ENCODE results near the gene MIPEP.

Gene MIPEP

GRCh38 chr13:23859904-23860303, 29.3 kb downstream of the MIPEP start:
- Histone ChIP-seq H3K27me3 (ENCODE audit: low read depth, low read length) (no peaks in the 10 kb centered on the region), H3K9me3 (ENCODE audit: insufficient read depth, low read length) (no peaks in the 10 kb centered on the region), H3K4me2 (ENCODE audit: low read length) (no peak overlapping the region), H2AFZ (ENCODE audit: low read depth, low read length) (no peak overlapping the region), H3K36me3 (replicated peaks; ENCODE audit: low read depth, low read length) (peaks cover 3% of the 10 kb centered on the region), H3K9ac (ENCODE audit: low read length) (no peak overlapping the region), H3K79me2 (ENCODE audit: low read length) (no peaks in the 10 kb centered on the region), H3K4me1 (ENCODE audit: low read length) (0 out of 2 replicates have a peak, but pooled peaks cover 5% of the 10 kb centered on the region), H4K20me1 (ENCODE audit: insufficient read depth, low read length) (no peaks in the 10 kb centered on the region), H3K4me3 (ENCODE audit: low read length) (no peak overlapping the region), H3K27ac (ENCODE audit: low read length) (no peak overlapping the region)
- TF ChIP-seq CTCF (IDR thresholded peaks at IDR 0.05; ENCODE audit: low read depth, low read length) (no peak), EZH2phosphoT487 (IDR thresholded peaks at IDR 0.05; ENCODE audit: low read depth) (no peak)

- no peak overlapping the region for H3K4me2 ChIP-seq (ENCODE audit: low read length)
- H3K36me3 ChIP-seq (replicated peaks; ENCODE audit: low read depth, low read length) = peaks cover 3% of the 10 kb centered on the region
- no peak overlapping the region for H3K4me3 ChIP-seq (ENCODE audit: low read length)
- H3K4me1 ChIP-seq (ENCODE audit: low read length) = 0 out of 2 replicates have a peak, but pooled peaks cover 5% of the 10 kb centered on the region
- TF ChIP-seq EZH2phosphoT487 (IDR thresholded peaks at IDR 0.05; ENCODE audit: low read depth) (no peak), CTCF (IDR thresholded peaks at IDR 0.05; ENCODE audit: low read depth, low read length) (no peak)
- no peaks in the 10 kb centered on the region for H3K27me3 ChIP-seq (ENCODE audit: low read depth, low read length)
- H4K20me1 ChIP-seq (ENCODE audit: insufficient read depth, low read length) = no peaks in the 10 kb centered on the region
- H2AFZ ChIP-seq (ENCODE audit: low read depth, low read length) = no peak overlapping the region
- no peak overlapping the region for H3K27ac ChIP-seq (ENCODE audit: low read length)
- H3K9me3 ChIP-seq (ENCODE audit: insufficient read depth, low read length) = no peaks in the 10 kb centered on the region
- H3K79me2 ChIP-seq (ENCODE audit: low read length) = no peaks in the 10 kb centered on the region
- H3K9ac ChIP-seq (ENCODE audit: low read length) = no peak overlapping the region
Measured at GRCh38 chr13:23859455-23859854, 29.7 kb downstream of the MIPEP start.

- Histone ChIP-seq H3K27ac (ENCODE audit: low read length) (no peak overlapping the region), H3K4me1 (ENCODE audit: low read length) (0 out of 2 replicates have a peak, but pooled peaks cover 5% of the 10 kb centered on the region), H3K4me2 (ENCODE audit: low read length) (no peak overlapping the region), H4K20me1 (ENCODE audit: insufficient read depth, low read length) (no peaks in the 10 kb centered on the region), H2AFZ (ENCODE audit: low read depth, low read length) (no peak overlapping the region), H3K27me3 (ENCODE audit: low read depth, low read length) (no peaks in the 10 kb centered on the region), H3K36me3 (replicated peaks; ENCODE audit: low read depth, low read length) (peaks cover 3% of the 10 kb centered on the region), H3K4me3 (ENCODE audit: low read length) (no peak overlapping the region), H3K9me3 (ENCODE audit: insufficient read depth, low read length) (no peaks in the 10 kb centered on the region), H3K79me2 (ENCODE audit: low read length) (no peaks in the 10 kb centered on the region), H3K9ac (ENCODE audit: low read length) (no peak overlapping the region)
- no peak for TF ChIP-seq CTCF (IDR thresholded peaks at IDR 0.05; ENCODE audit: low read depth, low read length)
- TF ChIP-seq EZH2phosphoT487 (IDR thresholded peaks at IDR 0.05; ENCODE audit: low read depth) = no peak
Measured at GRCh38 chr13:23858546-23858945, 30.7 kb downstream of the MIPEP start.

GRCh38 chr13:23856008-23856750, 33.0 kb downstream of the MIPEP start:
- no peak overlapping the region for H2AFZ ChIP-seq (ENCODE audit: low read depth, low read length)
- H3K4me1 ChIP-seq (ENCODE audit: low read length) = 0 out of 2 replicates have a peak, but pooled peaks cover 5% of the 10 kb centered on the region
- no peaks in the 10 kb centered on the region for H4K20me1 ChIP-seq (ENCODE audit: insufficient read depth, low read length)
- no peak overlapping the region for H3K27ac ChIP-seq (ENCODE audit: low read length)
- H3K36me3 ChIP-seq (replicated peaks; ENCODE audit: low read depth, low read length) = peaks cover 3% of the 10 kb centered on the region
- TF ChIP-seq EZH2phosphoT487 (IDR thresholded peaks at IDR 0.05; ENCODE audit: low read depth) (no peak), CTCF (IDR thresholded peaks at IDR 0.05; ENCODE audit: low read depth, low read length) (no peak)
- H3K9ac ChIP-seq (ENCODE audit: low read length) = no peak overlapping the region
- H3K27me3 ChIP-seq (ENCODE audit: low read depth, low read length) = no peaks in the 10 kb centered on the region
- H3K4me2 ChIP-seq (ENCODE audit: low read length) = no peak overlapping the region
- no peaks in the 10 kb centered on the region for H3K79me2 ChIP-seq (ENCODE audit: low read length)
- no peak overlapping the region for H3K4me3 ChIP-seq (ENCODE audit: low read length)
- no peaks in the 10 kb centered on the region for H3K9me3 ChIP-seq (ENCODE audit: insufficient read depth, low read length)
